OCI-LY1 (cell line): ENCODE measurements around the gene GRIK3.

Experiments used
- H2AFZ ChIP-seq: fragments of 200-600 bp; sonication (generic), shearing (Covaris generic); 2 replicates; pipeline ENCODE4 v1.6.0; 2014; ENCODE audit warnings: antibody characterized with exemption, mild to moderate bottlenecking, low read length
- H3F3A ChIP-seq: fragments of 200-600 bp; sonication (generic), shearing (Covaris generic); 2 replicates; pipeline ENCODE4 v1.6.0; 2014; ENCODE audit warnings: mild to moderate bottlenecking, antibody characterized with exemption, low read length, moderate library complexity; ENCODE audit not compliant: insufficient read depth
- H3K27ac ChIP-seq: fragments of 200-600 bp; sonication (generic); 2 replicates; pipeline ENCODE4 v1.5.1; 2014; ENCODE audit warnings: low read length, mixed run types, mild to moderate bottlenecking, low read depth; ENCODE audit not compliant: poor library complexity, severe bottlenecking
- H3K27me3 ChIP-seq: fragments of 200-600 bp; sonication (generic); 2 replicates; pipeline ENCODE4 v1.6.0; 2014; ENCODE audit warnings: antibody characterized with exemption, mild to moderate bottlenecking, low read length, moderate library complexity; ENCODE audit not compliant: insufficient read depth
- H3K36me3 ChIP-seq: fragments of 200-600 bp; sonication (generic); 2 replicates; pipeline ENCODE4 v1.6.1; 2014; ENCODE audit warnings: mild to moderate bottlenecking, antibody characterized with exemption, low read length, moderate library complexity, mixed read lengths; ENCODE audit not compliant: insufficient read depth
- H3K4me1 ChIP-seq: fragments of 200-600 bp; sonication (generic); 2 replicates; pipeline ENCODE4 v1.5.1; 2014; ENCODE audit warnings: mild to moderate bottlenecking, low read length, moderate library complexity; ENCODE audit not compliant: insufficient read depth, severe bottlenecking
- H3K4me2 ChIP-seq: fragments of 200-600 bp; sonication (generic), shearing (Covaris generic); 2 replicates; pipeline ENCODE4 v1.6.1; 2014; ENCODE audit warnings: low read length
- H3K4me3 ChIP-seq: fragments of 200-600 bp; sonication (generic); 2 replicates; pipeline ENCODE4 v1.5.1; 2014; ENCODE audit warnings: low read length, low read depth, mild to moderate bottlenecking, mixed read lengths; ENCODE audit not compliant: poor library complexity, severe bottlenecking
- H3K79me2 ChIP-seq: fragments of 200-600 bp; shearing (Covaris generic); 2 replicates; pipeline ENCODE4 v1.6.1; 2016; ENCODE audit warnings: mixed run types, low read length, mixed read lengths; ENCODE audit not compliant: insufficient read depth
- H3K9ac ChIP-seq: fragments of 200-600 bp; sonication (generic), shearing (Covaris generic); 2 replicates; pipeline ENCODE4 v1.6.1; 2014; ENCODE audit warnings: mild to moderate bottlenecking, low read length, mixed read lengths
- H3K9me2 ChIP-seq: fragments of 200-600 bp; sonication (generic), shearing (Covaris generic); 2 replicates; pipeline ENCODE4 v1.6.1; 2014; ENCODE audit warnings: low read depth, mild to moderate bottlenecking, low read length, mixed read lengths
- H3K9me3 ChIP-seq: fragments of 200-600 bp; shearing (Covaris generic); 2 replicates; pipeline ENCODE4 v1.6.1; 2014; ENCODE audit warnings: low read length, mixed read lengths
- H4K20me1 ChIP-seq: fragments of 200-600 bp; sonication (generic), shearing (Covaris generic); 2 replicates; pipeline ENCODE4 v1.6.0; 2016; ENCODE audit warnings: mild to moderate bottlenecking, low read length; ENCODE audit not compliant: insufficient read depth
- CTCF ChIP-seq: fragments of 200-600 bp; sonication (generic), shearing (Covaris generic); IDR thresholded peaks from 2 replicates; pipeline ENCODE4 v1.5.1; 2017; ENCODE audit warnings: mild to moderate bottlenecking, antibody characterized with exemption, low read length, moderate library complexity, mixed read lengths
- EZH2 ChIP-seq: fragments of 200-600 bp; sonication (generic), shearing (Covaris generic); IDR thresholded peaks from 2 replicates; pipeline ENCODE4 v1.8.0; 2017; ENCODE audit warnings: borderline replicate concordance, mixed run types, mild to moderate bottlenecking, antibody characterized with exemption, low read length, moderate library complexity, mixed read lengths

GRIK3 gene

GRCh38 chr1:36842448-36842847, 191.9 kb downstream of the GRIK3 start:
- Histone ChIP-seq H3K4me2 (no peak overlapping the region), H2AFZ (no peak overlapping the region), H4K20me1 (no peaks in the 10 kb centered on the region), H3K9me2 (no peaks in the 10 kb centered on the region), H3K36me3 (no peaks in the 10 kb centered on the region), H3F3A (no peaks in the 10 kb centered on the region), H3K9me3 (no peaks in the 10 kb centered on the region), H3K4me3 (no peak overlapping the region), H3K27me3 (no peaks in the 10 kb centered on the region), H3K4me1 (no peaks in the 10 kb centered on the region), H3K79me2 (no peaks in the 10 kb centered on the region), H3K9ac (no peak overlapping the region), H3K27ac (no peak overlapping the region)
- TF ChIP-seq EZH2, result no peak
- no peak for TF ChIP-seq CTCF

GRCh38 chr1:36839485-36839884, 194.8 kb downstream of the GRIK3 start:
- Histone ChIP-seq H3K9me3 (no peaks in the 10 kb centered on the region), H3K27me3 (no peaks in the 10 kb centered on the region), H2AFZ (no peak overlapping the region), H3K9ac (no peak overlapping the region), H3F3A (no peaks in the 10 kb centered on the region), H3K9me2 (no peaks in the 10 kb centered on the region), H3K36me3 (no peaks in the 10 kb centered on the region), H3K4me1 (no peaks in the 10 kb centered on the region), H3K79me2 (no peaks in the 10 kb centered on the region), H4K20me1 (no peaks in the 10 kb centered on the region), H3K27ac (no peak overlapping the region), H3K4me2 (no peak overlapping the region), H3K4me3 (no peak overlapping the region)
- TF ChIP-seq EZH2, result no peak
- no peak for TF ChIP-seq CTCF

- H3K4me2 ChIP-seq, result no peak overlapping the region
- no peaks in the 10 kb centered on the region for H3K9me2 ChIP-seq
- H3K27me3 ChIP-seq, result no peaks in the 10 kb centered on the region
- no peak overlapping the region for H3K4me3 ChIP-seq
- H3F3A ChIP-seq, result no peaks in the 10 kb centered on the region
- H3K9ac ChIP-seq, result no peak overlapping the region
- no peaks in the 10 kb centered on the region for H3K36me3 ChIP-seq
- TF ChIP-seq CTCF, result no peak
- TF ChIP-seq EZH2, result no peak
- no peaks in the 10 kb centered on the region for H4K20me1 ChIP-seq
- no peaks in the 10 kb centered on the region for H3K9me3 ChIP-seq
- no peaks in the 10 kb centered on the region for H3K4me1 ChIP-seq
- H2AFZ ChIP-seq, result no peak overlapping the region
- H3K27ac ChIP-seq, result no peak overlapping the region
- no peaks in the 10 kb centered on the region for H3K79me2 ChIP-seq
Observed at GRCh38 chr1:36838888-36839287, 195.4 kb downstream of the GRIK3 start.
